HG02938 (cell line): ENCODE results near the gene TRAF3IP3.
A peak's percentile ranks its signal among the peaks of the same experiment; 100 is the strongest.
"Not testable (repeated sequence)": the region's sequence is repeated elsewhere in the genome, so short reads cannot be mapped to it uniquely, and the experiment has no call there.

ENCODE experiments used
- ATAC-seq: cut with Tn5 transposase; IDR thresholded peaks from one replicate; pipeline ENCODE4 v1.9.1; 2021; ENCODE audit warnings: mild to moderate bottlenecking, moderate library complexity; ENCODE audit not compliant: unreplicated experiment

The TRAF3IP3 gene

DNA sequence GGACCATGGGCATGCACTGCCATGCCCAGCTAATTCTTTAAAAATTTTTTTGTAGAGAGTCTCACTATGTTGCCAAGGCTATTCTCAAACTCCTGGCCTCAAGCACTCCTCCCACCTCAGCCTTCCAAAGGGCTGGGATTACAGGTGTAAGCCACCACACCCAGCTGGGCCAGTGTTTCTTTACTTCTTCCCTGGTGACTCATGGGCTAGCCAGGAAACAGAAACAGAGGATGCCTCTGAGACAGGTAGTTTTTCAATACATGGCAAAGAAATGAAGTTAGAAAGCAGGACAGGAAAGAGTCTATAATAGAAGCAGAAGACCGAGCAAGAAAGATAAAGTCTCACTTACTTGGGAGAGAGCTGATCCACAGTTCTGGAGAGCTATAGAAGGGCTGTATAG lies 36.1 kb downstream of the TRAF3IP3 start:
- no peak for ATAC-seq

GRCh38 chr1:209793711-209794110 lies 37.9 kb downstream of the TRAF3IP3 start:
- not testable (repeated sequence) for ATAC-seq

GRCh38 chr1:209797978-209798639 lies 42.3 kb downstream of the TRAF3IP3 start:
- ATAC-seq = no peak

GRCh38 chr1:209800984-209801834 lies 45.4 kb downstream of the TRAF3IP3 start:
- ATAC-seq = no peak

- no peak for ATAC-seq
Observed at GRCh38 chr1:209802117-209802779, 46.4 kb downstream of the TRAF3IP3 start.

DNA sequence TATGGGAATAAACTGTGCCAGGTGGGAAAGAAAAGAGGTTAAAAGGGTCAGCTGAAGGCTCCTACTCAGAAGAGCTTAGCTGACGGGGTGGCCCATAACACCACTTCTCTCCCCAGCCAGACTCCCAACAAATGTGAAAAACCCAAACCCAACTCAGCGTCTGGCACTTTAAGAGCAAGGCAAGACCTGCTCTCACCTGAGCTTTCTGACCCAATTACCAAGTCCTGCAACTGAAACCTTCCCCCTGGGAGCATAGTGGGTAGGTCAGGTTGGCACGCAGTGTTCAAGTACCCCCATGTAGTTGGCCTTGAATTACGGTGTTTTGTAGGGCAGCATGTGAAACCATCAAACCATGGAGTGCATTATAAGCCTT lies 46.9 kb downstream of the TRAF3IP3 start:
- no peak for ATAC-seq

DNA sequence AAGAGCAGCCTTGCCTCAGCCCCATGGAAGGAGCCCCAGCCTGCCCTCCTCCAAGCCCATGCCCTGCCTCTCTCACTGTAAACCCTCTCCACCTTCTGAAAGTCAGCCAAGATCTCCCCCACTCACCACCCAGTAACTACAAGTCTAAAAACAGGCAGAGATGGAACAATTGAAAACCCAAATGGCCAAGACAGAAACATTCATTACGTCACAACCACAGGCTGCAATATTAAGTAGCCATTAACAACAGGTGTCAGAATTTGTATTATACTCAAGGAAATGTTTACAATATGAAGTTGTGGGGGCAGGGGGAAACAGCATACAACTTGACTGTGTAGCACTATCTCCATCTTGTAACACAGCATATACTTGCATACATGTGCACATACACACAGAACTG lies 47.7 kb downstream of the TRAF3IP3 start:
- ATAC-seq = no peak

DNA sequence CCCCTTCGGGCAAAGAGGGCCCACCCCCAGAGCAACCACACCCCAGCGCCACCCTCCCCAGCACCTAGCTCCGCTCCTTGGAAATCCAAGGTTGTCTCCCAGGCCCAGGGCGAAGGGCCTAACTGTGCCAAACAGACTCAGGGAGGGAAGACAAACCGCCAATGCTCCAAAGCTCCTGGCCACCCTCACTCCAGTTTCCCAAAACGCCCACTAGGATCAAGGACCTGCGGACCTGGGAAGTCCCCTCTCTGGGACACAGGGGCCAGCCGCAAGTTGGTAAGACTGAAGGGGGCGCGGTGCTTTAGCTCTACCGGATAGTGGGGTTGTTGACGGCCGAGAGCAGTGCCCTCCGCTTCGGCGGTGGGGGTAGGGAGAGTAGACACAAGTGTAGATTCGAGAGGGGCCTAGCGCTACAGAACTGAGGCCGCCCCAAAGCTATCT lies 49.5 kb downstream of the TRAF3IP3 start:
- no peak for ATAC-seq

DNA sequence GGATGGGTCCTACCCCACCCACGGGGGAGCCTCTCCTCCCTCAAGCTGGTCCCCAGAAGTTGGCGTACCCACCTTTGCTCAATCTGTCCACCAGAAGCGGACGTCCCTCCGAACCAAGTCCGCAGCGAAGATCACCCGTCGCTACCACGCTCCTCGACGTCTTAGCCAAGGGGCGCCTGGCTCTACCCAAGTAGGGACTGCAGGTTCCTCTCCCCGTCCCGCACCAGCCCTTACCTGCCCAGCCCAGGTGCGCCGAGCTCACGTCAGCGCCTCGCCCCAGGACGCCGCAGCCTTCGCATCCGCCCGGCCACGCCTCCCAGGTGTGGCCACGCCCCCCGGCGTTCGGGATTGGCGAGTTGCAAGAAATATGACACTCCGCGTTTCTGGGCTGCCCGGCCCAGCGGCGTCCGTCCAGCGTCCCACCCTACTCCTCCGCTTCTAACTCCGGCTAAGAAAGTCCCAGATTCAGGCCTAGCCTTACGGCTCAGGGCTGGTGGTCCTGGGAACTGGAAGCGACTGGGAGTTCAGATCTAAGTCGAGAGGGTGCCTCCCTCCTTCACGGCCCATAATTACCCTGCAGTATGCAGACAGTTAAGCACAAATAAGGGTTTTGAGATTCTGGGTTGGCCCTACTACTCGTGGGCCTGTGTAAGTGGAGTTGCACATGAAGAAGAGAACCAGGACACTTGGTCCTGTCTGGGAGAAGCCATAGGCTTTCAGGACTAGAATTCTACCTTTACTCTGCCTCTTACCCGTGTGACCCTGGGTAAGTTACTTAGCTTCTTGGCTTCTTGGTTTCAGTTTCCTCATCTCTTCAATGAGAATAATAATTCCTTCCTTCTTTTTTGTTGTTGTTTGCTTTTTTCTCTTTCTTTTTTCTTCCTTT lies 50.3 kb downstream of the TRAF3IP3 start, which contains the start of gene IRF6:
Gene IRF6 (minus strand): TSS at position 268 of the 886 bp plus-strand sequence. CDS start 4,729 bp downstream, outside the sequence.
- peak; percentile 88 for ATAC-seq

DNA sequence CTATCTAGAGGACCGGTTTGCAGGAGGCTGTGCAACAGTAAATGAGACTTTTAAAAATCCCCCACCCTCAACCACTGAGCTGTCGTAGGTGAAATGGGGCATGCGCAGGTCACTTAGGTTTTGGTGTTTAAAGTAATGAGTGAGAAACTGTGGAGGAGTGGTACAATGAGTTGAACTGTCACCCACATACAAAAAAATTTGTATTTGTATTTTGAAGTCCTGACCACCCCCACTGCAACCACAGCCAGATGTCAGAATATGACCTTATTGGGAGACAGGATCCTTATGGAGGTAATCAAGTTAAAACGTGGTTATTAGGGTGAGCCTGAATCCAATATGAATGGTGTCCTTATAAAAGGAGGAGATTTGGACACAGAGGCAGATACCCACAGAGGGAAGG lies 51.7 kb downstream of the TRAF3IP3 start:
- ATAC-seq = no peak

GRCh38 chr1:209808059-209808581 lies 52.3 kb downstream of the TRAF3IP3 start:
- ATAC-seq = no peak

DNA sequence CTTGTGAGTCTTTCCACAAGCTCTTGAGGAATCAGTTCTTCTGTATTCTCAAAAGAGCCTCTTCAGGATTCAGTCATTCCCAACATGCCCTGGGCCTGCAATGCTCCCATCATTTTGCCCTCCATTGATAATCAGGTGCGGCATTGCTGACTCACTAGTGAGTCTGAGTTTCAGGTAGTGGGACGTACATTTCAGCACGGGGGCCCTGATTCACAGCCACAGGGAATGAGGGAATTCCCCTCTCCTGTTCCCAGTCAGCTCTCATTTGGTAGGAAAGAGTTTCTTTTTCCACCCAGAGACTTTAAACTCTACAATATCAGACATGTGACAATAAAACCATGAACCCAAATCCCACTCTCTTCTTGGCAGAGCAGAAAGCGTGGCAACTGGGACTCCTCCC lies 53.8 kb downstream of the TRAF3IP3 start:
- no peak for ATAC-seq

GRCh38 chr1:209810783-209811182 lies 54.9 kb downstream of the TRAF3IP3 start:
- ATAC-seq = no peak

- no peak for ATAC-seq
Observed at GRCh38 chr1:209813902-209814301, 58.0 kb downstream of the TRAF3IP3 start.

DNA sequence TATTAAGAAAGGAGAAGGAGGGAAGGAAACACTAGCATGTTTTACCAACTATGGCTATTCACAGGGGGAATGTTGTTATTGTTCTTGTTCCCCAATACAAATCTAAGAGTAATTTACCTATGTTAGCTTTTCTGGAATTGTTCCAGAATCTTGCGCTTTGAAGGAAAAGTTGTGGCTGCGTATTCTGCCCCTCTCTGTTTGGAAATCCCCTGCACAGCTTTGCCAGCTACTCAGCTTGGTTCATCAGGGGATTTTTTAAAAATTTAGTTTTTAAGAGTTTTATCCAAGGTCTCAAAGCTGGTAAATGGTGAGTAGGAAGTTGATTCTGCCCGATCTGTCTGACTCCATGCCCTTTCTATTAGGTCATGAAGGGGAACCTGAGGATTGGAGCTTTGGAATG lies 59.6 kb downstream of the TRAF3IP3 start:
- ATAC-seq = no peak

GRCh38 chr1:209815931-209816341 lies 60.1 kb downstream of the TRAF3IP3 start:
- ATAC-seq = no peak

GRCh38 chr1:209816923-209817322 lies 61.1 kb downstream of the TRAF3IP3 start:
- no peak for ATAC-seq

DNA sequence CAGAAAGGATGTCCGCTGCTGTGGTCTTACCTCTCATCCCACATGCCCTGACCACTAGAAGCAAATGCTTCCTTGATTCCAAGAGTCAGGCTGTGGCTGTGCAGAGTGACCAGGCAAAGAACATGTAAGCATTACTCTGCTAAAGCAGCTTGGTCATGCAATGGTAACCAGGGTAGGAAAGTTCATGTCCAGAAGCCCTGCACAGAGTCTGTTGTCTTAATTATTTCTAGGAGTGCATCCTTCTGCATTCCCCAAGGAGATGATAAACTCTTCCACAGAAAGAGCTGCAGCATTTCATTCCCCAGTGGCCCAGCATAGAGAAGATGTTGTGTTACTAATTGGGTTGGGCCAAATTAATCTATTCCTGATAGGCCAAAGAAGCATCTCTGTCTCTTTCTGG lies 61.8 kb downstream of the TRAF3IP3 start:
- no peak for ATAC-seq

- no peak for ATAC-seq
Observed at GRCh38 chr1:209819058-209819457, 63.2 kb downstream of the TRAF3IP3 start.

GRCh38 chr1:209820986-209821385 lies 65.1 kb downstream of the TRAF3IP3 start:
- ATAC-seq = no peak
